ENCODE data around the gene TAF4.
"Not testable (repeated sequence)": the region's sequence is repeated elsewhere in the genome, so short reads cannot be mapped to it uniquely, and the experiment has no call there.

The TAF4 gene

DNA sequence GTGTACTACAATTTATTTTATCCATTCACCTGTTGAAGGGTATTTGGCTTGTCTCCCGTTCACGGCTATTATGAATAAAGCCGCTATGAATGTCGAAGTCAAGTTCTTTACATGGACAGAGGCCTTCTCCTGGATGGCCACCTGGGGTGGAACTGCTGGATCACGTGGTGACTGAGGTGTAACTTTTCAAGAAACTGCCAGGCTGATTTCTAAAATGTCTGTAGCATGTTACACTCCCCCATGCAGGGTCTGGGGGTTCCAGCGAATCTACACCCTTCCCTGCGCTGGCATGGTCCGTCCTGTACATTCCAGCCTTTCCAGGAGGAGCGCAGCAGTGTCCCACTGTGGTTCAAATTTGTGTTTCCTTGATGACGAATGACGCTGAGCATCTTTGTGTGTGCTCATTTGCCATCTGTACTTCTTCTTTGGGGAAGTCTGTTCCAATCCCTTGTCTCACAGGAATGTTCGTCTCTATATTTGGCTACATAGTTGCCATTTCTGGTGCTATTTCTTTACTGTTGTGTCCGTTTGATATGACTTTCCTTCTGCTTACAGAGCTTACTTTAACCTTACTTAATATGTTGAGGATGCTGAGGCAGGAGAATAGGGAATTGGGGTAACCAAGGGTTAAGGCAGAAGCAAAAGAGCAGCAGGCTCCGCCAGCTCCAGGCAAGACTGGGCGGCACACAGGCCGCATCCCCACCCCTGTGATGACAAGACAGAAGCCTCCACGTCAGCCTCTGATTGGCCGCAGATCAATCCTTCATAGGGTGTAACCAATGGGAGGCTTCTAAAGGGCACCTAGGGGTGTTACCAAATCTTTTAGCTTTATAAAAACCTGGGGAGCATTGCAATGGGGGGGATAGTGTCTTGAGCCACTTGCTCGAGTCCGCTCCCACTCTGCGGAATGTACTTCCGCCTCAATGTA, 106.6 kb downstream of the TAF4 start:
- no peak for DNase-seq

DNA sequence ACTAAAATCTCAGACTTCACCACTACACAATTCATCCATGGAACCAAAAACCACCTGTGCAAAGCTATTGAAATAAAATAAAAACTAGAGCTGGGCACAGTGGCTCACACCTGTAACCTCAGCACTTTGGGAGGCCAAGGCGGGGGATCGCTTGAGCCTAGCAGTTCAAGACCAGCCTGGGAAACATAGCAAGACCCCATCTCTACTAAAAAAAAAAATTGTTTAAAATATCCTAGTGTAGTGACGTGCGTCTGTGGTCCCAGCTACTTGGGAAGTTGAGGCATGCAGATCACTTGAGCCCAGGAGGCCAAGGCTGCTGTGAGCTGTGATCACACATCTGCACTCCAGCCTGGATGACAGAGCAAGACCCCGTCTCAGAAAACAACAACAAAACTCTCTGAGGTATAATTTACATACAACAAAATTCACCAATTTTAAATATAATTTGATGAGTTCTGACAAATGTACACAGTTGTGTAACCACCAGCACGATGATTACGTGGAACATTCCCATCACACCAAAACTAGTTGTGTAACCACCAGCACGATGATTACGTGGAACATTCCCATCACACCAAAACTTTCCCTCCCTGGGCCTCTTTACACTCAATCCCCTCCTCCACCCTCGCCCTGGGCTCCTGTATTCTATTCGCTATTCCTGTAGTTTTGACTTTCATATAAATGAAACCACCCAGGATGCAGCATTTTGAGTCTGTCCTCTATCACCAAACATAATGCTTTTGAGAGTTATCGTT, 107.5 kb downstream of the TAF4 start:
- DNase-seq: no peak

DNA sequence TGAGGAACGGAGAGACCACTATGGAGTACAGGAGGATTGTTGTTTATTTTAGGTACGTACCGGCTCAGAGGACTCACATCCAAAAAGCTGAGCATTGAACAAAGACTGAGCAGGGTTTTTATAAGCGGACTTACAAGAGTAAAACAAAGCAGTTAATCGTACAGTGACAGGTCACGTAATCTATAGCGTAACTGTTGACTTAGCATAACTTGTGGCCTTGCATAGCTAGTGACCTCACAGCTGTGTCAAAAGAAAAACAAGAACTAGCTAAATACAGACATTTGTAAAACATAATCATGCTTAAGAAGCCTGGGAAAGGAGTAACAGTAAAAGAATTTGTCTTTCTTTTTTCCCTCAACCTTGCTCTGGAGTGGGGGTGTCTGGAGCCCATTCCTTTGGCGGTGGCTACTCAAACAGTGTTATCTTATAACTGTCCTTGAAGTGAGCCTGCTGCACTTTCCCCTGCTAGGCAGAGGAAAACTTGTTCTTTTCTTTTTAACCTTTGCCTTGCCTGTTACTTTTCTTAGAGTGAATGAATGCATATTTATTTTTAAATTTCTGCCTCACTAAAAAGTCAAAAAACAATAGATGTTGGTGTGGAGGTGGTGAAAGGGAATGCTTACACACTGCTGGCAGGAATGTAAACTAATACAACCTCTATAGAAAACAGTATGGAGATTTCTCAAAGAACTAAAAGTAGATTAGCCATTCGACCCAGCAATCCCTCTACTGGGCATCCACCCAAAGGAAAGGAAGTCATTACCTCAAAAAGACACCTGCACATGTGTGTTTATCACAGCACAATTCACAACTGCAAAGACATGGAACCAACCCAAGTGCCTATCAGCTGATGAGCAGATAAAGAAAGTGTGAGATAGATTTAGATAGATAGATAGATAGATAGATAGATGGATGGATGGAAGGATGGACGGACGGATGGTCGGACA, 109.0 kb downstream of the TAF4 start:
- DNase-seq: no peak

DNA sequence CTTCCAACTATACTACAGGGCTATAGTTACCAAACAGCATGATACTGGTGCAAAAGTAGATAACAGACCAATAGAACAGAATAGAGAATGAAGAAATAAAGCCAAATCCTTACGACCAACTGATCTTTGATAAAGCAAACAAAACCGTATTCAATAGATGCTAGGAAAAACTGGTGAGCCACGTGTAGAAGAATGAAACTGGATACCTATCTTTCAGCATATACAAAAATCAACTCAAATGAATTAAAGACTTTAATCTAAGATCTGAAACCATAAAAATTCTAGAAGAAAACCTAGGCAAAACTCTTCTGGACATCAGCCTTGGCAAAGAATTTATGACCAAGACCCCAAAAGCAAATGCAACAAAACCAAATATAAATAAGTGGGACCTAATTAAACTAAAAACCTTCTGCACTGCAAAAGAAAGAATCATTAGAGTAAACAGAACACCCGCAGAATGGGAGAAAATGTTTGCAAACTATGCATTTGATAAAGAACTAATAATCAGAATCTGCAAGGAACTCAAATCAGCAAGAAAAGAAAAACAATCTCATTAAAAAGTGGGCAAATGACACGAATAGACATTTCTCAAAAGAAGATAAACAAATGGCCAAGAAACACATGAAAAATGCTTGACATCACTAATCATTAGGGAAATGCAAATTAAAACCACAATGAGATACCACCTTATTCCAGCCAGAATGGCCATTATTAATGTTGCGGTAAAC, 109.8 kb downstream of the TAF4 start:
- no peak for DNase-seq

DNA sequence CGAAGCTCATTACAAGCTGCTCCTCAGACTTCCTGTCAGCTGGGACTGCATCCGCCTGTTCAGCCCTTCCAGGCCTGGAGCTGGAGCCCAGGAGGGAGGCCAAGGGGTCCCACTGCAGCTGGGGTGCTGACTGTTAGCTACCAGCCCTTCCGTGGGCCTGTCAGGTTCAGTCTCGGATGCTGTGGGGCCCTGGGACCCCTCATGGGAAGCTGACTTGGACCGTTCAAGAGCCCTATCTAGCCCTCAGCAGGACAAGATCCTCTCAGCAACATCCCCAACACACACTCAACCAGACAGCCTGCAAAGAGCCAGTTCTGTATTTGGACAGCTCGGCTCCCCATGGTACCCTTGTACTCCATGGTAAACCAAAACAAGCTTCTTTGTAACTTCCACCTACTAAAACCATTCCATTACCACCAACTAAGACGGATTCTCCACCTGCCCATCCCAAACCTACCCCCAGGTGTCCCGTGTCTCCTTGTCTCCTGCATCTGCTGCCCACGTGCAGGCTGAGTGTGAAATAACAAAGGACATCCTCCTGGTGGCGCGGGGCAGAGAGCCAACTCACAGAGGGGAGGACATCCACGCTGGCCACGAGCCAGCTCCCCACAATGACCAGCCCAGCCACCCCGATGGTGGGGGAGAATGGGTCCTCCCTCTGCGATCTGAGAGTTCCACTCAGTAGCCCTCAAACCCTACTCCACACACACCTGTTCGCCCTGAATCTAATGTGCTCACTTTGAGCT, 111.2 kb downstream of the TAF4 start:
- DNase-seq: no peak

DNA sequence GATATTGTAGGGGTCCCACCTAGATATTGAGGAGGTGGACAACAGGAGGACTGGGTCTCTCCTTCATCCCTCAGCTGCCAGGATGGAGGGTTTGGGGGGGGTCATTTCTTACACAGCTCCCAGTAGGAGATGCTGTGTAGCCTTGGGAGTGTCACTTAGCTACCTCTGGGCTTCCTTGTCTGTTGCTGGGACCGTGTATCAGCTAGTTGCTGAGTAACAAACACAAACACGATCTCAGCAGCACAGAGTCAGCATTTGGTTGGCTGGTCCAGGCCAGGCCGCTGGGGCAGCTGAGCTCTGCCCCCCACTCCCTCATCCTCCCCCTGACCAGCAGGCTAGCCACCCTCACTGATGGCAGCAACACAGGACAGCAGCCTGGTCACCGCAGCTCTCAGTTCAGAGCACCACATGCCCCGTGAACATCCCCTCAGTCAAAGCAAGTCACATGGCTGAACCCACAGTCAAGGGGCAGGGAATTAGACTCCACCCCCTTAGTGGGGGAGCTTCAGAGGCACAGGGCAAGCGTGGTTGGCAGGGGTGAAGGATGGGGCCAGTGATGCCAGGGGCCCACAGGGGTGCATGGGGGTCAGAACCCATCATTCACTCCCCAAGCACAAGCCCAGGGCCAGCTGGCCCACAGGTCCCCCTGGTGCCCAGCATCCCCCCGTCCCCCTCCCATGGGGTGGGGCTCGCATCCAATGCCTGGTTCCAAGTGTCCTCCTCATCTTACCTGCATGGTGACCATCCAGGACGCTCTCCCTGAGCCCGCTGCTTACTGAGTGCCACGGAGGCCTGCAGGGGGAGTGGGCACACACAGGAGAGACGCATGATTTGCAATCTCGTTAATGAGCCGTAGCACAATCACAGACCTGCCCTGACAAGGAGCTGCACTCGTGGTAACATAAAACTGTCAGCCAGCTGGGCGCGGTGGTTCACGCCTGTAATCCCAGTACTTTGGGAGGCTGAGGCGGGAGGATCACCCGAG, 112.4 kb downstream of the TAF4 start:
- DNase-seq: no peak

DNA sequence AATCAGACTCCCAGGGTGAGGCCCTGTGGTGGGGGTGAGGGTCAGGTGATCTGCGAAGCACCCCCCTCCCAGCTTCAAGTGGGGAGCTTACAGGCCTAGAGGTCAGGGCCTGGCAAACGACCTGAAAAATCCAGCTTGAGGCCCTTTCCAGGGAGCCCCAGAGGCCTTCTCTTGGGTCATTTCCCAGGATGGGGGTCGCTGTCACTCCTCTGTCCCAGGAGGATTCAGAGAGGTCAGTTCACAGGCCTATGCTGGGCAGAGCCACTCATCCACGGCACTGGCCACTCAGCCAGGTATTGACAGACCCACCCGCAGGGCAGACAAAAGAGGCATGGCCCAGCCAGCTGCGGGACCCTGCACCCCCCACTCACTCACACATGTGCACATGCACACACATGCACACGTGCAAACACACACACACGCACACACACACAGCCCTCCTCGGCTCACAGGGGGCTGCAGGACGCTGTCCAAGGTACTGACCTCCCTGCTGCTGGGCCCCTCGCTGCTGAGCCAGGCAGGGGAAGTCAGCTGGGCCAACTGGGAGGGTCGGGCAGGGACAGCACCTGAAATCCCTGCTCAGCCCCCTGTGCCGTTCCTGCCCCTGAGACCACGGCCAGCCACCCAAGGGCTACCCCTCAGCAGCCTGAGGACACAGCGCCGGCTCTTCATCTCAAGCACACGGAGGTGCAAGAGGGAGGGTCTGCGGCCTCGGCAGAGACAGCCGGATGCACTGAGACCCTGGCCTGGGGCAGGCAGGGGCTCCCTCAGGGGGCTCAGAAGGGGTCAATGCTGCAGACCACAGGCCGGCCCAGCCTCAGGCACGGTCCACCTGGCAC, 113.8 kb downstream of the TAF4 start:
- no peak for DNase-seq

DNA sequence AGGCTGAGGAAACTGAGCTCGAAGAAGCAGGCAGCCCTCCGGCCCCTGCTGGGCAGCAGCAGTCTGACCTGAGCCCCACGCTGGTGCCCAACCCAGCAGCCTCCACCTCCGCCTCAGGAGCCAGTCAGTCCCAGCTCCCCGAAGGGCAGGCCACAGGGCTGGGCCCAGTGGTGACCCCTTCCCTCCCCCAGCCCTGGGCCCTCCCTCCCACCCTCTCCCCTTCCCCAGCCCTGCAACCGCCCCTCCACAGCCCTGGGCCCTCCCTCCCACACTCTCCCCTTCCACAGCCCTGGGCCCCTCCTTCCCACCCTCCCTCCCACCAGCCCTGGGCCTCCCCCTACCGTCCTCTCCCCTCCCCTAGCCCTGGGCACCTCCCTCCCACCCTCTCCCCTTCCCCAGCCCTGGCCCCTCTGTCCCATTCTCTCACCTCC, 115.0 kb downstream of the TAF4 start:
- no peak for DNase-seq

DNA sequence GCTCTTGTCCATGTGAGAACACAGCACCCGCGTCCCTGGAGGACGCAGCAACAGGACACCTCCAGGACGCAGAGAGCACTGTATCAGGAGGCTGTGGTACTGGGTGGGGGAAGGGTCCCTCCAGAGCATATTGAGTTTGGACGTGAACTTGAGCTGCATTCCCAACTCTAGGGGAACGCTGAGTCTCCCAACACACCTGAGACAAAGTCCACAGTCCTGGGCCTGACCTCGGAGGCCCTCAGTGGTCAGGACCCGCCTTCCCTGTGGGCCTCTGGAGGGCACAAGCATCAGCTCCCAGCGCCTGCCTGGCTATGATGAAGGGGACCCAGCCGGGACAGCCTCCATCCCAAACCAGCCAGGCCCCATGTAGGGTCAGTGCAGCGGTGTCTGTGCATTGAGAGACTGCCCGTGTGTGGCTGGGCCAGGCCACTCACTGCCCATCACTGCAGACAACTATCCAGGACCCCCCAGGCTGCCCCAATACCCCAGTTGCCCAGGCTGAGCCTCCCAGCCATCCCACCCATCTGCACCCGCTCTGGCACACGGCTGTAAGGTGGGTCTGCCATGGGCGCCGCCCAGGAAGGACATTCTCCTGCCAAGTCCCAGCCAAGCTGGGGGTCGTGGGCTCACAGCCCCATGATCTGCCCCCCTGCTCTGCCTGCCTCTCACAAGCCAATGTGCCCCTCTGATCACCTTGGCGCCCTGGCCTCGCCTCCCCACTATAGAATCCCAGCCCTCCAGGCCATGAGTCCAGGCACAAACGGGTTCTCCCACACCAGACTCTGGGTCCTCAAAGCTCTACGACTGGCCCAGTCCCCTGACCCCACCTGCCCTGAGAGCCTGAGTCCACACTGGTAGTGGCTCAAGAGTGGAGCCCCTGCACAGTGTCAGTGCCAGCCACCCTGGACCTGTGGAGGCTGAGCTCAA, 115.7 kb downstream of the TAF4 start:
- DNase-seq: no peak

DNA sequence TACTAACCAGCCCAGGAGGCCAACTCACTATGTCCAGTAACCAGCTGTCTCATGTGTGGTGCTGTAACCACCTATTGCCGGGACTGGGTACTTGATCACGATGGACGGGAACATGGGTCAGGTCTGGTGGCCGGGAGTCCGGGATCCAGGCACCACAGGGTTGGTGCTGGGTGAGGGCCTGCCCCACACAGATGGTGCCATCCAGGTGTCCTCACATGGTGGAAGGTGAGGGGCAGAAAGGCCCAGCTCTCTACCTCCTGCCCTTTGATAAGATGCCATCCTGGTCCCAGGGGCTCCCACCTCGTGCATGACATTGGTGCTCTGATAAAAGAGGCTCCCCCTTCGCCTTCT, 116.3 kb downstream of the TAF4 start:
- no peak for DNase-seq

DNA sequence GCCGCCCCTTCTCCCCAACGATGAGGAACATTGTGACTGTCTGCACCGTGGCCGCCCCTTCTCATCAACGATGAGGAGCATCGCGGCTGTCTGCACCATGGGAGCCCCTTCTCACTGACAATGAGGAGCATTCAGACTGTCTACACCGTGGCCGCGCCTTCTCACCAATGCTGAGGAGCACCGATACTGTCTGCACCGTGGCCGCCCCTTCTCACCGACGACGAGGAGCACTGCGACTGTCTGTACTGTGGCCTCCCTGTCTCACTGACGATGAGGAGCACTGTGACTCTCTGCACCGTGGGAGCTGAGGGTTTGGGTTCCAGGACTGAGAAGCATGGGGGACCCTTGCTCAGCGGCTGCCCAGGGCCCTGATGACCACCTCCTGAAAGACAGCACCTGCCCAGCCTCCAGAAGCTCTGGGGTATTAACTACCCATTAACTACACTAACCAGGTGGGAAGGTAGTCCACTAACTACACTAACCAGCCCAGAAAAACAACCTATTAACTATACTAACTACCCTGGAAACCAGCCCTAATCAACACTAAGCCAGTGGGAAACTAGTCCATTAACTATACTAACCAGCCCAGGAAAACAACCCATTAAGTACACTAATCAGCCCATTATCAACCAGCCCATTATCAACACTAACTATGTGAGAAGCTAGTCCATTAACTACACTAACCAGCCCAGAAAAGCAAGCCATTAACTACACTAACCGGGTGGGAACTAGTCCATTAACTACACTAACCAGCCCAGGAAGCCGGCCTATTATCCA, 116.9 kb downstream of the TAF4 start:
- DNase-seq: no peak

DNA sequence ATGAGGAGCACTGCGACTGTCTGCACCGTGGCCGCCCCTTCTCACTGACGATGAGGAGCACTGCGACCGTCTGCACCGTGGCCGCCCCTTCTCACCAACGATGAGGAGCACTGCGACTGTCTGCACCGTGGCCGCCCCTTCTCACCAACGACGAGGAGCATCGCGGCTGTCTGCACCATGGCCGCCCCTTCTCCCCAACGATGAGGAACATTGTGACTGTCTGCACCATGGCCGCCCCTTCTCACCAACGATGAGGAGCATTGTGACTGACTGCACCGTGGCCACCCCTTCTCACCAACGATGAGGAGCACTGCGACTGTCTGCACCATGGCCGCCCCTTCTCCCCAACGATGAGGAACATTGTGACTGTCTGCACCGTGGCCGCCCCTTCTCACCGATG, 117.6 kb downstream of the TAF4 start:
- DNase-seq: not testable (repeated sequence)

DNA sequence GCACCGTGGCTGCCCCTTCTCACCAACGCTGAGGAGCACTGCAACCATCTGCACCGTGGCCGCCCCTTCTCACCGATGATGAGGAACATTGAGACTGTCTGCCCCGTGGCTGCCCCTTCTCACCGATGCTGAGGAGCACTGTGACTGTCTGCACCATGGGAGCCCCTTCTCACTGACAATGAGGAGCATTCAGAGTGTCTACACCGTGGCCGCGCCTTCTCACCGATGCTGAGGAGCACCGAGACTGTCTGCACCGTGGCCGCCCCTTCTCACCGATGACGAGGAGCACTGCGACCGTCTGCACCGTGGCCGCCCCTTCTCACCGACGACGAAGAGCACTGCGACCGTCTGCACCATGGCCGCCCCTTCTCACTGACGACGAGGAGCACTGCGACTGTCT, 120.2 kb downstream of the TAF4 start:
- DNase-seq: not testable (repeated sequence)

DNA sequence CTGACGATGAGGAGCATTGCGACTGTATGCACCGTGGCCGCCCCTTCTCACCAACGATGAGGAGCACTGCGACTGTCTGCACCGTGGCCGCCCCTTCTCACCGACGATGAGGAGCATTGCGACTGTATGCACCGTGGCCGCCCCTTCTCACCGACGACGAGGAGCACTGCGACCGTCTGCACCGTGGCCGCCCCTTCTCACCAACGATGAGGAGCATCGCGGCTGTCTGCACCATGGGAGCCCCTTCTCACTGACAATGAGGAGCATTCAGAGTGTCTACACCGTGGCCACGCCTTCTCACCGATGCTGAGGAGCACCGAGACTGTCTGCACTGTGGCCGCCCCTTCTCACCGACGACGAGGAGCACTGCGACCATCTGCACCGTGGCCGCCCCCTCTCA, 120.7 kb downstream of the TAF4 start:
- DNase-seq: not testable (repeated sequence)

DNA sequence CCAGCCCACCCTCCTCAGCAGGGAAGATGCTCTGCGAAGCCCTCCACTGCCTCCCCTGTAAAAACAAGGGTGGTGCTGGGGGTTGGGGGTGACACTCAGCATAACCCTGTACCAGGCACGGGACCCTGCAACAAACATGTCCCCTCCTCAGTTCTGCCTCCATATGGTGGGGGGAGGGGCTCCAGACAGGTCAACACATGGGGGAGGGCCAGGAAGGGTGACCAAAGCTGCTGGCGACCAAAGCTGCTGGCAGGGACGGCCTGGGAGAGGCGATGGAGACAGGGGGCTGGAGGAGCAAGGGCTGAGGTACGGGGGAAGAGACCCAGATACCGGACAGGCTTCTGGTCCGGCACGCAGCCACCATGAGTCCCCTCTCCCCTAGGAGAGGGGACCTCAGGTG, 123.2 kb downstream of the TAF4 start:
- no peak for DNase-seq

DNA sequence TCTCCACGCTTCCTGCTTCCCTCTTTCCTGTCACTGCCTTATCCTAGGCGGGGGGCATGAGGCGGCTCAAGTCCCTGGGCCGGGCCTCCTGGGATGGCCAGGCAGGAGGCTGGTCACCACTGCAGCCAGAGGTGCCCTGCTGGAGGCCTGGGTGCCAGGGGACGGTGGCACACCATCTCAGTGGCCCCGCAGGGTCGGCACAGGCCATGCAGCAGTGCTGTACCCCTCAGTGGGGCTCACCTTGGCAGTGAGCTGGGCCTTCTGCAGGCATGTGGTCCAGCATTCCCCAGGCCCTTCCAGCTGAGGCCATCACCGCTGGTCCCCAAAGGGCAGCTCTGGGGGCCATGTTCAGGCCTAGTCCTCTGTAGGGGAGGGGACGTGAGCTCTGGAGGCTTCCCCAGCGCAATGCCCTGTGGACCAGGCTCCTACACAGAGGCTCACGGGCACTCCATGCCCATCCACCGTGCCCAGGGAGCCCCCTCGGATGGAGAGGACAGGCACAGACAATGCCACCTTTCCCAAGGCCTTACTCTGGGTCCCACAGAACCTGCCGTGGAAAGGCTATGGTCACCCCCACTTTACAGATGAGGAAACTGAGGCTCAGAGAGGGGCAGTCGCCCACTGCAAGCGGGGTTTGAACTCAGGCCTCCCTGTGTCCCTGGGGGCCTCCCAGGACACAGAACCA, 123.8 kb downstream of the TAF4 start:
- no peak for DNase-seq
